ENCODE data around the gene SLC7A5. TPM values are rescaled to one million over a fixed set of nuclear protein-coding genes. Genes with fewer than 3 reads are reported as not detected.

SLC7A5 gene
- polyA plus RNA-seq, 4 donors, result 4.0 to 15.9 (median 4.5) TPM

GRCh38 chr16:87847785-87848675 is 21.3 kb downstream of the SLC7A5 start:
- DNase-seq (ENCODE audit: low read depth in 4 of 4, low spot score in 3 of 4), result no peak

DNA sequence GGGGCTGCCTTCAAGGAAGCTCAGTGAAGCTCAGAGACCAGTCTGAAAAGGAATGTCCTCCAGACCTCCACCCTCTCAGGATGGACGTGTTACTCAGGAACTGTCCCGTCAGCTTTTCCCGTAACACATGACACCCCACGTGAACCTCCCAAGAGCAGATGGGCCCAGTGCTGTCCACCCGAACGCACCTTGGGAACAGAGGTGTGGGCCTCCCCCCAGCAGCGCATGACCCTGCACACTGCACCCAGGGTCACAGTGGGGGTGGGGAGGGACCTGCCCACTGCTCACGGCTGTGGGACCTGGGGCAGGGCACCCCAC is 21.9 kb downstream of the SLC7A5 start:
- no peak for DNase-seq (ENCODE audit: low read depth in 4 of 4, low spot score in 3 of 4)

DNA sequence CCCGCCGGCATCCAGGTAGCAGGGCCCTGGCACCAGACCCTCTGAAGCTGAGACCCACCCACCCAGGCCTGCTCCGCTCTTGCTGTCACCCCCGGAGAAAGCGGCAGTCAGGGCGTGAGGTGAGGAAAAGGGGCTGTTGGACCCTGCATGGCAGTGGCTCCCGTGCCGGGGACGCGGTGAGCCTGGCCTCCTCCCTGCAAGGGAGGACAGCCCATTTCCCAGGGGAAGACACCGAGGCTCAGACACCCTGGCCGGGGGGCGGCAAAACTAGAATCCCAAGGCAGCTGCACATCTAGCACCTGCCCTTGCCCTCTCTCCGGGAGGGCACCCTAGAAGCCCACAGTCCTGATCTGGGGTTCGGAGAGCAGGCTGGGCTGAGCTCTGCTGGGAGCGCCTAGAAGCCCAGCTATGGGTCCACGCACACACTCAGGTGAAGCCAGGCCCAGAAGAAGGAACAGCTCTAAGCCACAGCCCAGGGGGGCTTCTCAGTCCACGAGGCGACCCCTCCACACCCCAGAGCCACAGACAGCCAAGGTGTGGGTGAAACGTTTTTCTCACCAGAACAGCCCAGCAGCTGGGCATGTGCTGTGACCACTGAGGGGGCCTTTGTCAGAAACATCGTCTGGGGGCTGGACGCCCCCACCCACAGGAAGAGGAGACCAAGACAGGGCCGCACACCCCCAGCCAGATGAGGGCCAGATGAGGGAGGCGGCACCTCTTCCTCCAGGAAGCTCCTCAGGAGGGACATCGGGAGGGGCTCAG is 22.4 kb downstream of the SLC7A5 start:
- no peak for DNase-seq (ENCODE audit: low read depth in 4 of 4, low spot score in 3 of 4)

- no peak for DNase-seq (ENCODE audit: low read depth in 4 of 4, low spot score in 3 of 4)
Measured at GRCh38 chr16:87845807-87846619, 23.3 kb downstream of the SLC7A5 start.

- DNase-seq (ENCODE audit: low read depth in 4 of 4, low spot score in 3 of 4), result no peak
Measured at GRCh38 chr16:87845213-87845612, 24.1 kb downstream of the SLC7A5 start.

DNA sequence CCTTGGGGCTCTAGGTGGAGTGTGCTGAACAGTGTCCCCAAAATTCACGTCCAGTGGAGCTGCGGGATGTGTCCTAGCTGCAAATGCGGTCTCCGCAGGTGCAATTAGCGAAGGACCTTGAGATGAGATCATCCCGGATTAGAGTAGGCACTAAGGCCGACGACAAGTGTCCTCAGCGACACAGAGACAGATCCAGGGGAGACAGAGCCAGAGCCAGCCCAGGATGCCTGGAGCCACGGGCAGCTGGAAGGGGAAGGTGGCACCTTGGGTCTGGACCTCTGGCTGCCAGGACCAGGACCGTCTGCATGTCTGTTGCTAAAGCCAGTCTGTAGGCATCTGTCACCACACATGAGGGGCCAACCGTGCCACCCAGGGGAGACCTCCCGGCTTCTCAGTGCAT is 24.5 kb downstream of the SLC7A5 start:
- no peak for DNase-seq (ENCODE audit: low read depth in 4 of 4, low spot score in 3 of 4)

- no peak for DNase-seq (ENCODE audit: low read depth in 4 of 4, low spot score in 3 of 4)
Measured at GRCh38 chr16:87844120-87844733, 25.1 kb downstream of the SLC7A5 start.

- DNase-seq (ENCODE audit: low read depth in 4 of 4, low spot score in 3 of 4), result no peak
Measured at GRCh38 chr16:87843678-87844105, 25.6 kb downstream of the SLC7A5 start.

DNA sequence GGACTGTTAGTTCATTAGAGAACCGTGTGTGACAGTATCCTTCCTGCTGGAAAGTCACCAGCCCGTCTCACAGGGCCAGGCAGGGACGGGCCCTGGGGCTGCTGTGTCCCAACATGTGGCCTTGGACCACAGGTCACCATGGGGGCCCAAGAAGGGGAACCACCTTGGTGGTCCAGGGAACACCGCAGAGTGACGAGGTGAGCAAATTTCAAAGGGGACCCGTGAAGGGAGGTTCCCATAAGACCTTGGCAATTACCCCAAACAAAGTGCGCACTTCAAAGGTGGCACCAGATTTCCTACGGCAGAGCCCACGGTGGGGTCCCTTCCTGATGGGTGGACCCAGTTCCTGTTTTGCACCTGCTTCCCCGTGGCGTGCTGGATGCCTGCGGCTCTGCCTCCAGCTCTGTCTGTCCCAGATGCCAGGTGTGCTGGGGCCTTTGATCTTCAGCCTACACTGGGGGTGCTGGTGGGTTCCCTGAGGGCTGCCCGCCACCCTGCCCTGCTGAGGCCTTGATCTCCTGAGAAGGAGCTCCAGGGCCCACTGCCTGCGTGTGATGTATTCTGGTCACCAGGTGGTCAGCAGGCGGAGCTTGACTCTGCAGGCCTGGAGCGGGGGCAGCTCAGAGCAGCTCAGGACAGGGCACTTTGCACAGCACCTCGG is 27.0 kb downstream of the SLC7A5 start:
- DNase-seq (ENCODE audit: low read depth in 4 of 4, low spot score in 3 of 4), result no peak

GRCh38 chr16:87841340-87842208 is 27.7 kb downstream of the SLC7A5 start:
- no peak for DNase-seq (ENCODE audit: low read depth in 4 of 4, low spot score in 3 of 4)

- DNase-seq (ENCODE audit: low read depth in 4 of 4, low spot score in 3 of 4), result no peak
Measured at GRCh38 chr16:87840271-87840978, 28.9 kb downstream of the SLC7A5 start.

- DNase-seq (ENCODE audit: low read depth in 4 of 4, low spot score in 3 of 4), result no peak
Measured at GRCh38 chr16:87839542-87840270, 29.6 kb downstream of the SLC7A5 start.

GRCh38 chr16:87838643-87839541 is 30.4 kb downstream of the SLC7A5 start:
- no peak for DNase-seq (ENCODE audit: low read depth in 4 of 4, low spot score in 3 of 4)

- no peak for DNase-seq (ENCODE audit: low read depth in 4 of 4, low spot score in 3 of 4)
Measured at GRCh38 chr16:87837627-87838289, 31.5 kb downstream of the SLC7A5 start.

DNA sequence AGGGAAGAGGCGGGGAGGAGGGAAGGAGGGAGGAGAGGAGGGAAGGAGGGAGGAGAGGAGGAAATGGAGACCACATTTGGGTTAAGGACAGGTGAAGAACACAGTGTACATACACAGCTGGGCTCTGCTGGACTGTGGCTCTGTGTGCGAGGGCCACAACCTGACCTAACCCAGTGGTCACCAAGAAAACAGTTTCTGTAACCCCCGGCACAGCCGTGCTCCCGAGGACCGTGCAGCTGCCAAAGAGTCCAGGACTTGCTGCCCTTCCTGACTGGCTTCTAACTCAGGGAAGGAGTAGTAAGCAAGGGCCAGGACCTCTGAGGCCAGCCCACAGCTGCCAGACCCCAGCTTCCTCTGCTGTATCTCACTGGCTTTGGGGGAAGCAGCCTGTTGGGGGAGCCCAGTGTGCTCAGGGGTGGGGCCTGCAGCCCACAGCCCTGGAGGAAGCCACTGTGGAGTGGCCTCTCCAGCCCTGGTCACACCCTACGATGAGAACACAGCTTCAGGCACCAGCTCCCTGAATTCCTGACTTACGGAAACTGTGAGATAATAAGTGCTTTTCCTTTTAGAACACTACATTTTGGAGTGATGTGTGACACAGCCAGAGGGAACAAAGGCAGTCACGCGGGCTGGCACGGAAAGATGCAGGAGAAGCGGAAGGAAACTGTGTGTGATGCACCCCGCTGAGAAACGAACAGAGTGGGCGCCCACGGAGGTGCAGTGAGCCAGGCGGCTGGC is 32.3 kb downstream of the SLC7A5 start:
- DNase-seq (ENCODE audit: low read depth in 4 of 4, low spot score in 3 of 4), result no peak
